ENCODE data around the gene RRAS2. TPM values are rescaled to one million over a fixed set of nuclear protein-coding genes. Genes with fewer than 3 reads are reported as not detected.

Gene RRAS2
- total RNA-seq, 1 experiment from 2014 or later, result 158 TPM

DNA sequence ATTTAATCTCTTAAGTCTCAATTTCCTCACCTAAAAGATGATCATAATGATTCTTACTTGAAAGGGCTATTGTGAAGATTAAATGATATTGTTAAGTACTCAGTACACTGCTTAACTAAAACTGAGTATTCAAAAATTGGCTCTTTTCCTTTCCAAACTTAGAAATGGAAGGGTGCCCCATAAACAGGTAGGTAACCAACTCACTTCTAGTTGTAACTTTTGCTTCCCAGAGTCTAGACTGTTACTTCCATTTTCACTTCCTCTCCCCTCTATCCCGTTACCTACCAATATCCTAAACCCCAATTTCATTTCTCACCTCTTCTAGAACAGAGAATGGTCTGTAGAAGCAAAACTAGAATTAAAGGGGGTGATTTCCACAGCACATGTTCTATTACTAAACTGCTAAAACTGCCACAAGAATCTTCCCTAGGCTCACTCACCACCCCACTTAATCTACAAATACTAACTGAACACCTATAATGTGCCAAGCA, 50.0 kb downstream of the RRAS2 start:
- H2BK120ac ChIP-seq (ENCODE audit: low read depth, low read length, poor library complexity, severe bottlenecking), result no peak overlapping the region
- peaks cover 21% of the 10 kb centered on the region; the same call in 1 of the 2 replicates for H3K4me1 ChIP-seq (ENCODE audit: insufficient read depth, low read length)
- no peak overlapping the region for H2AK5ac ChIP-seq (ENCODE audit: insufficient read length, low read length)
- no peak overlapping the region for H4K8ac ChIP-seq (replicated peaks; ENCODE audit: insufficient read length, low read depth, low read length)
- no peak overlapping the region for H3K14ac ChIP-seq (ENCODE audit: insufficient read depth, low read length)
- H3K4ac ChIP-seq (ENCODE audit: low read depth, low read length), result no peak overlapping the region
- DNase-seq, result no peak
- peaks cover 68% of the 10 kb centered on the region; the same call in 1 of the 2 replicates for H3K79me2 ChIP-seq (ENCODE audit: insufficient read depth, low read length)
- no peak overlapping the region for H2AFZ ChIP-seq (ENCODE audit: low read length)
- no peaks in the 10 kb centered on the region for H3K9me3 ChIP-seq (ENCODE audit: control insufficient read depth, low read depth, low read length)
- peaks cover 6% of the 10 kb centered on the region for H3K79me1 ChIP-seq (ENCODE audit: insufficient read depth, low read depth, low read length, poor library complexity, severe bottlenecking)
- 100% methylated on average over 1 of the region's 1 CpG for WGBS (ENCODE audit: extremely low coverage, insufficient read length, low lambda C conversion rate)
- H3K9me3 Mint-ChIP-seq, result no peaks in the 10 kb centered on the region
- no peaks in the 10 kb centered on the region for H3K27me3 ChIP-seq (ENCODE audit: insufficient read depth, low read length)
- TF ChIP-seq, protein P1, sequence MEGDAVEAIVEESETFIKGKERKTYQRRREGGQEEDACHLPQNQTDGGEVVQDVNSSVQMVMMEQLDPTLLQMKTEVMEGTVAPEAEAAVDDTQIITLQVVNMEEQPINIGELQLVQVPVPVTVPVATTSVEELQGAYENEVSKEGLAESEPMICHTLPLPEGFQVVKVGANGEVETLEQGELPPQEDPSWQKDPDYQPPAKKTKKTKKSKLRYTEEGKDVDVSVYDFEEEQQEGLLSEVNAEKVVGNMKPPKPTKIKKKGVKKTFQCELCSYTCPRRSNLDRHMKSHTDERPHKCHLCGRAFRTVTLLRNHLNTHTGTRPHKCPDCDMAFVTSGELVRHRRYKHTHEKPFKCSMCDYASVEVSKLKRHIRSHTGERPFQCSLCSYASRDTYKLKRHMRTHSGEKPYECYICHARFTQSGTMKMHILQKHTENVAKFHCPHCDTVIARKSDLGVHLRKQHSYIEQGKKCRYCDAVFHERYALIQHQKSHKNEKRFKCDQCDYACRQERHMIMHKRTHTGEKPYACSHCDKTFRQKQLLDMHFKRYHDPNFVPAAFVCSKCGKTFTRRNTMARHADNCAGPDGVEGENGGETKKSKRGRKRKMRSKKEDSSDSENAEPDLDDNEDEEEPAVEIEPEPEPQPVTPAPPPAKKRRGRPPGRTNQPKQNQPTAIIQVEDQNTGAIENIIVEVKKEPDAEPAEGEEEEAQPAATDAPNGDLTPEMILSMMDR (conservative IDR thresholded peaks at IDR 0.05), result no peak; the same call in 2 of the 3 replicates
- no peak overlapping the region for H3K56ac ChIP-seq (ENCODE audit: insufficient read length, low read depth, low read length)
- H3K18ac ChIP-seq (ENCODE audit: insufficient read length, low read depth, low read length), result no peak overlapping the region
- H3K9ac ChIP-seq (ENCODE audit: extremely low read depth, insufficient read length, low read length), result no peak overlapping the region
- no peak overlapping the region for H2BK12ac ChIP-seq (ENCODE audit: insufficient read length, low read depth, low read length)
- H3K4me1 Mint-ChIP-seq, result peaks cover 31 to 51% of the 10 kb centered on the region in 2 experiments
- no peak overlapping the region for H3K27ac Mint-ChIP-seq
- no peak overlapping the region for H3K4me3 Mint-ChIP-seq
- no peaks in the 10 kb centered on the region for H3K36me3 Mint-ChIP-seq (ENCODE audit: insufficient read depth in 1 of 3, low read depth in 3 of 3)
- no peaks in the 10 kb centered on the region for H3K27me3 Mint-ChIP-seq (ENCODE audit: low read depth)
- no peak overlapping the region for H2BK5ac ChIP-seq (ENCODE audit: insufficient read length, low read length)
- H4K91ac ChIP-seq (ENCODE audit: insufficient read length, low read depth, low read length), result no peak overlapping the region
- no peaks in the 10 kb centered on the region for H3K23me2 ChIP-seq (ENCODE audit: insufficient read length, low read depth, low read length, poor library complexity, severe bottlenecking)
- H3K27ac ChIP-seq (ENCODE audit: insufficient read length, low read depth, low read length), result no peak overlapping the region
- no peak overlapping the region for H3T11ph ChIP-seq (ENCODE audit: low read length)
- no peak overlapping the region for H4K5ac ChIP-seq (ENCODE audit: insufficient read length, low read depth, low read length)
- no peak overlapping the region for H3K4me2 ChIP-seq (ENCODE audit: insufficient read depth, insufficient read length, low read length)
- no peak overlapping the region for H2BK20ac ChIP-seq (ENCODE audit: low read depth, low read length, poor library complexity, severe bottlenecking)
- H3K23ac ChIP-seq (ENCODE audit: insufficient read length, low read depth, low read length), result no peak overlapping the region
- no peak overlapping the region for H2BK15ac ChIP-seq (ENCODE audit: low read depth, low read length)
- H4K20me1 ChIP-seq (ENCODE audit: control insufficient read depth, insufficient read depth, insufficient read length), result no peaks in the 10 kb centered on the region

All from H9 (cell line).